ENCODE data around the gene CSRNP2. TPM values are rescaled to one million over a fixed set of nuclear protein-coding genes. Genes with fewer than 3 reads are reported as not detected.

CSRNP2 gene
- total RNA-seq, 1 experiment from 2014 or later = 18.9 TPM

GRCh38 chr12:51090705-51091229 is 7.4 kb upstream of the CSRNP2 start:
- Histone ChIP-seq H3F3A (ENCODE audit: low read length, unreplicated experiment) (no peaks in the 10 kb centered on the region), H3K9me3 (ENCODE audit: low read length) (no peaks in the 10 kb centered on the region), H3K4me2 (ENCODE audit: low read length) (no peak overlapping the region), H3K9me2 (replicated peaks; ENCODE audit: low read length) (no peaks in the 10 kb centered on the region), H3K27me3 (ENCODE audit: low read length) (no peaks in the 10 kb centered on the region), H3K4me3 (ENCODE audit: low read length) (no peak overlapping the region), H3K4me1 (ENCODE audit: insufficient read depth, low read length) (no peaks in the 10 kb centered on the region), H3K79me2 (ENCODE audit: low read length) (no peaks in the 10 kb centered on the region), H2AFZ (ENCODE audit: low read length) (no peak overlapping the region), H3K36me3 (ENCODE audit: low read depth, low read length) (peaks cover 22% of the 10 kb centered on the region), H3K27ac (ENCODE audit: low read length) (no peak overlapping the region), H3K9ac (ENCODE audit: low read length) (no peak overlapping the region), H4K20me1 (ENCODE audit: low read length) (no peaks in the 10 kb centered on the region)
- ATAC-seq (no peak), DNase-seq (no peak)
- TF ChIP-seq EZH2 (IDR thresholded peaks at IDR 0.05; ENCODE audit: low read length, unreplicated experiment) = no peak
- TF ChIP-seq EZH2phosphoT487 (IDR thresholded peaks at IDR 0.05; ENCODE audit: borderline replicate concordance, low read length) = no peak
- no peak for TF ChIP-seq CTCF (conservative IDR thresholded peaks at IDR 0.05; ENCODE audit: low read depth, low read length)
- no TSS peak for BruUV-seq (replicated peaks)
- POLR2A ChIA-PET (ENCODE audit: unreplicated experiment) = no interaction called here
- intact Hi-C loops (cut with micrococcal nuclease) = no loop called here
- CTCF ChIA-PET = no interaction called here

GRCh38 chr12:51087818-51088217 is 4.4 kb upstream of the CSRNP2 start:
- Histone ChIP-seq H3K36me3 (ENCODE audit: low read depth, low read length) (no peaks in the 10 kb centered on the region), H3K4me3 (ENCODE audit: low read length) (no peak overlapping the region), H2AFZ (ENCODE audit: low read length) (no peak overlapping the region), H3K27me3 (ENCODE audit: low read length) (no peaks in the 10 kb centered on the region), H3K27ac (ENCODE audit: low read length) (no peak overlapping the region), H3K79me2 (ENCODE audit: low read length) (peaks cover 4% of the 10 kb centered on the region), H3F3A (ENCODE audit: low read length, unreplicated experiment) (no peaks in the 10 kb centered on the region), H3K9me2 (replicated peaks; ENCODE audit: low read length) (no peaks in the 10 kb centered on the region), H3K9me3 (ENCODE audit: low read length) (no peaks in the 10 kb centered on the region), H3K4me1 (ENCODE audit: insufficient read depth, low read length) (no peaks in the 10 kb centered on the region), H3K9ac (ENCODE audit: low read length) (no peak overlapping the region), H4K20me1 (ENCODE audit: low read length) (no peaks in the 10 kb centered on the region), H3K4me2 (ENCODE audit: low read length) (no peak overlapping the region)
- ChIA-PET POLR2A (ENCODE audit: unreplicated experiment) (no interaction called here), CTCF (no interaction called here)
- DNase-seq (no peak), ATAC-seq (no peak)
- intact Hi-C loops (cut with micrococcal nuclease) = no loop called here
- no peak for TF ChIP-seq EZH2phosphoT487 (IDR thresholded peaks at IDR 0.05; ENCODE audit: borderline replicate concordance, low read length)
- no peak for TF ChIP-seq CTCF (conservative IDR thresholded peaks at IDR 0.05; ENCODE audit: low read depth, low read length)
- no peak for TF ChIP-seq EZH2 (IDR thresholded peaks at IDR 0.05; ENCODE audit: low read length, unreplicated experiment)
- BruUV-seq (replicated peaks) = no TSS peak

- Histone ChIP-seq H3K9me3 (ENCODE audit: low read length) (no peaks in the 10 kb centered on the region), H4K20me1 (ENCODE audit: low read length) (peaks cover 5% of the 10 kb centered on the region; the same call in 1 of the 2 replicates), H3K27ac (ENCODE audit: low read length) (no peak overlapping the region), H3K79me2 (ENCODE audit: low read length) (peaks cover 13% of the 10 kb centered on the region), H3K4me2 (ENCODE audit: low read length) (no peak overlapping the region), H3F3A (ENCODE audit: low read length, unreplicated experiment) (no peaks in the 10 kb centered on the region), H3K9ac (ENCODE audit: low read length) (no peak overlapping the region), H3K4me3 (ENCODE audit: low read length) (no peak overlapping the region), H3K36me3 (ENCODE audit: low read depth, low read length) (no peaks in the 10 kb centered on the region), H3K9me2 (replicated peaks; ENCODE audit: low read length) (no peaks in the 10 kb centered on the region), H2AFZ (ENCODE audit: low read length) (no peak overlapping the region), H3K27me3 (ENCODE audit: low read length) (no peaks in the 10 kb centered on the region), H3K4me1 (ENCODE audit: insufficient read depth, low read length) (peaks cover 6% of the 10 kb centered on the region)
- ATAC-seq (no peak), DNase-seq (no peak)
- intact Hi-C loops (cut with micrococcal nuclease) = no loop called here
- POLR2A ChIA-PET (ENCODE audit: unreplicated experiment) = no interaction called here
- CTCF ChIA-PET = no interaction called here
- TF ChIP-seq EZH2 (IDR thresholded peaks at IDR 0.05; ENCODE audit: low read length, unreplicated experiment) (no peak), EZH2phosphoT487 (IDR thresholded peaks at IDR 0.05; ENCODE audit: borderline replicate concordance, low read length) (no peak)
- BruUV-seq (replicated peaks) = no TSS peak
Observed at GRCh38 chr12:51086933-51087332, 3.5 kb upstream of the CSRNP2 start.

Measured in PC-3 (cell line).